GM21737 (cell line): Measurements from ENCODE around the gene KIAA0753.

Experiments used
- ATAC-seq: cut with Tn5 transposase; IDR thresholded peaks from one replicate; pipeline ENCODE4 v1.9.1; 2021; ENCODE audit warnings: mild to moderate bottlenecking, moderate library complexity; ENCODE audit not compliant: unreplicated experiment

Gene KIAA0753

GRCh38 chr17:6549384-6550036 lies 91.0 kb downstream of the KIAA0753 start:
- no peak for ATAC-seq

- peak; percentile 82 for ATAC-seq
Measured at GRCh38 chr17:6548578-6549330, 91.8 kb downstream of the KIAA0753 start.

GRCh38 chr17:6548034-6548433 lies 92.5 kb downstream of the KIAA0753 start:
- no peak for ATAC-seq

GRCh38 chr17:6547336-6547735 lies 93.2 kb downstream of the KIAA0753 start:
- no peak for ATAC-seq

- no peak for ATAC-seq
Measured at GRCh38 chr17:6546069-6546718, 94.3 kb downstream of the KIAA0753 start.

- no peak for ATAC-seq
Measured at GRCh38 chr17:6545291-6545690, 95.2 kb downstream of the KIAA0753 start.

GRCh38 chr17:6544011-6544370 lies 96.5 kb downstream of the KIAA0753 start:
- no peak for ATAC-seq

GRCh38 chr17:6543079-6544010 lies 97.2 kb downstream of the KIAA0753 start:
- no peak for ATAC-seq

GRCh38 chr17:6542577-6542976 lies 97.9 kb downstream of the KIAA0753 start:
- ATAC-seq, result no peak

GRCh38 chr17:6541886-6542285 lies 98.6 kb downstream of the KIAA0753 start:
- no peak for ATAC-seq

GRCh38 chr17:6539871-6540270 lies 100.6 kb downstream of the KIAA0753 start:
- ATAC-seq, result no peak

GRCh38 chr17:6536566-6537065 lies 103.9 kb downstream of the KIAA0753 start:
- ATAC-seq, result no peak

GRCh38 chr17:6536053-6536452 lies 104.5 kb downstream of the KIAA0753 start:
- no peak for ATAC-seq

- no peak for ATAC-seq
Measured at GRCh38 chr17:6534846-6535514, 105.5 kb downstream of the KIAA0753 start.

- ATAC-seq, result no peak
Measured at GRCh38 chr17:6532441-6532885, 108.0 kb downstream of the KIAA0753 start.

GRCh38 chr17:6531575-6531974 lies 108.9 kb downstream of the KIAA0753 start:
- ATAC-seq, result no peak

GRCh38 chr17:6530324-6530920 lies 110.1 kb downstream of the KIAA0753 start:
- no peak for ATAC-seq

GRCh38 chr17:6528557-6528956 lies 112.0 kb downstream of the KIAA0753 start:
- ATAC-seq, result no peak
